ENCODE results near the gene HTR4.
"Not testable (repeated sequence)": the region's sequence is repeated elsewhere in the genome, so short reads cannot be mapped to it uniquely, and the experiment has no call there.

The HTR4 gene
- total RNA-seq, result 0 to 0.54 (median 0) reads per million in 4 experiments

GRCh38 chr5:148653836-148654781, at the start of gene HTR4:
HTR4 (minus strand) TSS chr5:148654527; CDS start chr5:148637014, 17,513 bp downstream.
- no peak for DNase-seq

- DNase-seq, result no peak
Observed at GRCh38 chr5:148702019-148702596, 47.8 kb upstream of the HTR4 start.

- no peak for DNase-seq
Observed at GRCh38 chr5:148699028-148699427, 44.7 kb upstream of the HTR4 start.

GRCh38 chr5:148697809-148698196, 43.5 kb upstream of the HTR4 start:
- DNase-seq, result no peak

GRCh38 chr5:148697180-148697808, 43.0 kb upstream of the HTR4 start:
- DNase-seq, result no peak

GRCh38 chr5:148696187-148697036, 42.1 kb upstream of the HTR4 start:
- DNase-seq, result no peak

- no peak for DNase-seq
Observed at GRCh38 chr5:148690945-148691344, 36.6 kb upstream of the HTR4 start.

GRCh38 chr5:148688787-148689186, 34.5 kb upstream of the HTR4 start:
- no peak for DNase-seq

GRCh38 chr5:148687871-148688270, 33.5 kb upstream of the HTR4 start:
- DNase-seq, result no peak

GRCh38 chr5:148687427-148687826, 33.1 kb upstream of the HTR4 start:
- no peak for DNase-seq

GRCh38 chr5:148686660-148687059, 32.3 kb upstream of the HTR4 start:
- no peak for DNase-seq

- no peak for DNase-seq
Observed at GRCh38 chr5:148685520-148686134, 31.3 kb upstream of the HTR4 start.

- no peak for DNase-seq
Observed at GRCh38 chr5:148684528-148684927, 30.2 kb upstream of the HTR4 start.

- DNase-seq, result no peak
Observed at GRCh38 chr5:148683651-148684050, 29.3 kb upstream of the HTR4 start.

GRCh38 chr5:148682058-148683026, 28.0 kb upstream of the HTR4 start:
- DNase-seq, result no peak

- no peak for DNase-seq
Observed at GRCh38 chr5:148681157-148682057, 27.1 kb upstream of the HTR4 start.

- DNase-seq, result not testable (repeated sequence)
Observed at GRCh38 chr5:148673704-148674103, 19.4 kb upstream of the HTR4 start.

GRCh38 chr5:148666353-148666752, 12.0 kb upstream of the HTR4 start:
- DNase-seq, result no peak

- no peak for DNase-seq
Observed at GRCh38 chr5:148665431-148665830, 11.1 kb upstream of the HTR4 start.

- no peak for DNase-seq
Observed at GRCh38 chr5:148663509-148663908, 9.2 kb upstream of the HTR4 start.

Data from effector CD8-positive, alpha-beta T cell (primary cell).